CD14-positive monocyte (primary cell): ENCODE data around the gene ATG16L2. TPM values are rescaled to one million over a fixed set of nuclear protein-coding genes. Genes with fewer than 3 reads are reported as not detected.

Experiments used
- DNase-seq, 3 donors: peaks; one replicate each; pipeline ENCODE4 v3.0.0-alpha.2; 2011 to 2022
- H2AFZ ChIP-seq: 2 replicates; pipeline ENCODE4 v1.6.0; 2012; ENCODE audit warnings: mild to moderate bottlenecking, low read depth, low read length, inconsistent platforms; ENCODE audit not compliant: insufficient read depth, poor library complexity, severe bottlenecking
- H3K27ac ChIP-seq, 2 donors: 1 replicate in 1 of 2; 2 replicates in 1 of 2; pipeline ENCODE4 v1.5.1; 2012 to 2013; ENCODE audit warnings: low read length in 2 of 2, control low read depth in 1 of 2, inconsistent platforms in 1 of 2, low read depth in 1 of 2, mild to moderate bottlenecking in 1 of 2
- H3K27me3 ChIP-seq, 2 donors: one replicate each; pipeline versions ENCODE4 v1.6.0 to v1.6.1; 2011 to 2013; ENCODE audit warnings: low read length in 2 of 2; ENCODE audit not compliant: control insufficient read depth in 2 of 2, insufficient read depth in 2 of 2
- H3K36me3 ChIP-seq, 2 donors: replicated peaks in 1 of 2; 1 replicate in 1 of 2; 2 replicates in 1 of 2; pipeline versions ENCODE4 v1.5.1 to v1.6.1; 2012 to 2013; ENCODE audit warnings: low read length in 2 of 2, control low read depth in 1 of 2, inconsistent platforms in 1 of 2, mild to moderate bottlenecking in 1 of 2; ENCODE audit not compliant: insufficient read depth in 2 of 2, control insufficient read depth in 1 of 2
- H3K4me1 ChIP-seq, 2 donors: 1 replicate in 1 of 2; 2 replicates in 1 of 2; pipeline versions ENCODE4 v1.5.1 to v1.6.1; 2012 to 2013; ENCODE audit warnings: low read length in 2 of 2, control low read depth in 1 of 2, inconsistent platforms in 1 of 2, mild to moderate bottlenecking in 1 of 2, moderate library complexity in 1 of 2; ENCODE audit not compliant: insufficient read depth in 2 of 2, control insufficient read depth in 1 of 2
- H3K4me2 ChIP-seq: replicated peaks from 2 replicates; pipeline ENCODE3; 2012; ENCODE audit warnings: low read length, moderate library complexity, mild to moderate bottlenecking; ENCODE audit not compliant: poor library complexity, severe bottlenecking; ENCODE audit errors: extremely low read depth
- H3K4me3 ChIP-seq, 3 experiments: fragments of 200-600 bp in 1 of 3; sonication (generic) in 1 of 3; replicated peaks in 1 of 3; 1 replicate in 2 of 3; 2 replicates in 1 of 3; pipeline ENCODE4 v1.5.1; 2011 to 2013; ENCODE audit warnings: low read length in 3 of 3, mild to moderate bottlenecking in 3 of 3, control low read depth in 2 of 3, low read depth in 2 of 3, inconsistent platforms in 1 of 3, moderate library complexity in 1 of 3
- H3K79me2 ChIP-seq: 2 replicates; pipeline ENCODE4 v1.6.0; 2012; ENCODE audit warnings: mild to moderate bottlenecking, control low read depth, inconsistent platforms, low read length, moderate library complexity; ENCODE audit not compliant: insufficient read depth
- H3K9ac ChIP-seq: 2 replicates; pipeline ENCODE4 v1.6.0; 2017; ENCODE audit warnings: low read length, mild to moderate bottlenecking; ENCODE audit not compliant: insufficient read depth, poor library complexity, severe bottlenecking
- H3K9me3 ChIP-seq, 2 donors: replicated peaks in 1 of 2; 1 replicate in 1 of 2; 2 replicates in 1 of 2; pipeline versions ENCODE4 v1.5.1 to v1.6.1; 2012 to 2013; ENCODE audit warnings: low read length in 2 of 2, control low read depth in 1 of 2; ENCODE audit not compliant: control insufficient read depth in 1 of 2, insufficient read depth in 1 of 2
- H4K20me1 ChIP-seq: 2 replicates; pipeline ENCODE4 v1.6.0; 2012; ENCODE audit warnings: mild to moderate bottlenecking, low read length, control low read depth, moderate library complexity; ENCODE audit not compliant: insufficient read depth
- H3K27ac Mint-ChIP-seq, 7 donors: one replicate each; pipeline ENCODE4 v1.8.0; 2020; ENCODE audit warnings: mild to moderate bottlenecking in 7 of 7, mixed read lengths in 7 of 7, moderate library complexity in 6 of 7, inconsistent platforms in 2 of 7
- H3K27me3 Mint-ChIP-seq, 3 donors: one replicate each; pipeline ENCODE4 v1.8.0; 2021 to 2022; ENCODE audit warnings: low read depth in 3 of 3, mild to moderate bottlenecking in 3 of 3, mixed read lengths in 3 of 3, moderate library complexity in 3 of 3, inconsistent platforms in 1 of 3
- H3K36me3 Mint-ChIP-seq, 2 donors: one replicate each; pipeline ENCODE4 v1.8.0; 2020; ENCODE audit warnings: mixed read lengths in 2 of 2, inconsistent platforms in 1 of 2, mild to moderate bottlenecking in 1 of 2
- H3K4me1 Mint-ChIP-seq: one replicate; pipeline ENCODE4 v1.8.0; 2020; ENCODE audit warnings: mild to moderate bottlenecking, mixed read lengths
- H3K4me3 Mint-ChIP-seq, 2 donors: one replicate each; pipeline ENCODE4 v1.8.0; 2020; ENCODE audit warnings: mild to moderate bottlenecking in 2 of 2, mixed read lengths in 2 of 2, moderate library complexity in 1 of 2
- H3K9me3 Mint-ChIP-seq, 7 donors: one replicate each; pipeline ENCODE4 v1.8.0; 2020 to 2022; ENCODE audit warnings: mixed read lengths in 7 of 7, mild to moderate bottlenecking in 6 of 7, moderate library complexity in 6 of 7, inconsistent platforms in 2 of 7
- CTCF ChIP-seq: fragments of 200-600 bp; IDR thresholded peaks from one replicate; pipeline ENCODE4 v1.8.0; 2022; ENCODE audit warnings: antibody characterized with exemption, mild to moderate bottlenecking
- WGBS: methylation state at CpG from one replicate; pipeline ENCODE4 v1.1.5; 2013; ENCODE audit warnings: missing lambda C conversion rate; ENCODE audit not compliant: insufficient coverage; 5-methylcytosine and 5-hydroxymethylcytosine counted together
- intact Hi-C, 2 donors: fragments of 100-400 bp; cut with micrococcal nuclease; formaldehyde crosslinking; loops; one replicate each; pipeline versions ENCODE4 v1.15.0 to v1.15.1; 2023
- polyA plus RNA-seq, 3 donors: library from polyadenylated mRNA; depleted of rRNA in 1 of 3; unstranded in 2 of 3; stranded (reverse) in 1 of 3; fragments of 300-500 nt in 2 of 3; fragments of >200 nt in 1 of 3; fragmentation: Illumina TruSeq in 2 of 3; gene quantifications; 1 replicate in 2 of 3; 2 replicates in 1 of 3; pipeline ENCODE4 v1.2.3, GENCODE V29; 2012 to 2021

Gene ATG16L2
- polyA plus RNA-seq, 3 donors, result 36.9 to 975 (median 46.8) TPM

GRCh38 chr11:72863916-72864315 lies 49.7 kb downstream of the ATG16L2 start:
- Histone ChIP-seq H3K4me1 (no peaks in the 10 kb centered on the region), H3K9ac (no peak overlapping the region), H3K27ac (no peak overlapping the region), H2AFZ (no peak overlapping the region), H3K27me3 (no peaks in the 10 kb centered on the region), H4K20me1 (peaks cover 41% of the 10 kb centered on the region), H3K9me3 (no peaks in the 10 kb centered on the region), H3K4me2 (no peak overlapping the region), H3K4me3 (no peak overlapping the region), H3K36me3 (peaks cover 33 to 88% of the 10 kb centered on the region in 2 donors), H3K79me2 (peaks cover 2% of the 10 kb centered on the region)
- Mint-ChIP-seq H3K9me3 (no peaks in the 10 kb centered on the region), H3K4me3 (no peak overlapping the region), H3K36me3 (peaks cover 57 to 60% of the 10 kb centered on the region in 2 donors), H3K27ac (peak overlapping the region in 1 of 7 donors; percentile 61), H3K4me1 (peaks cover 7% of the 10 kb centered on the region), H3K27me3 (peaks cover 0 to 2% (median under 1%) of the 10 kb centered on the region in 3 donors)
- intact Hi-C loops, result no loop called here
- TF ChIP-seq CTCF, result no peak
- no peak for DNase-seq
- 0% methylated on average over 1 of the region's 1 CpG for WGBS

GRCh38 chr11:72864702-72865655 lies 50.8 kb downstream of the ATG16L2 start:
- Histone ChIP-seq H3K9ac (no peak overlapping the region), H3K27me3 (no peaks in the 10 kb centered on the region), H3K27ac (no peak overlapping the region), H3K4me3 (no peak overlapping the region), H3K36me3 (peaks cover 36 to 88% of the 10 kb centered on the region in 2 donors), H3K4me2 (no peak overlapping the region), H4K20me1 (peaks cover 32% of the 10 kb centered on the region), H2AFZ (no peak overlapping the region), H3K9me3 (no peaks in the 10 kb centered on the region), H3K79me2 (peaks cover 2% of the 10 kb centered on the region), H3K4me1 (no peaks in the 10 kb centered on the region)
- WGBS, result no CpG with 5 or more reads among the region's 5 CpGs
- intact Hi-C loops, result no loop called here
- Mint-ChIP-seq H3K4me3 (no peak overlapping the region), H3K27me3 (peaks cover 0 to 3% (median 2%) of the 10 kb centered on the region in 3 donors), H3K36me3 (peaks cover 57 to 64% of the 10 kb centered on the region in 2 donors), H3K4me1 (peaks cover 7% of the 10 kb centered on the region), H3K27ac (no peak overlapping the region), H3K9me3 (no peaks in the 10 kb centered on the region)
- no peak for TF ChIP-seq CTCF
- DNase-seq, result no peak
